ES-I3 (cell line): ENCODE results near the gene CELF2.
A peak's percentile ranks its signal among the peaks of the same experiment; 100 is the strongest.

ENCODE experiments used
- H3K36me3 ChIP-seq: 2 replicates; pipeline ENCODE4 v1.6.1; 2013; ENCODE audit warnings: mild to moderate bottlenecking, low read length, control low read depth, moderate library complexity; ENCODE audit not compliant: insufficient read depth
- H3K4me1 ChIP-seq: 2 replicates; pipeline ENCODE4 v1.6.1; 2013; ENCODE audit warnings: mild to moderate bottlenecking, control low read depth, low read length; ENCODE audit not compliant: insufficient read depth
- H3K9ac ChIP-seq: 2 replicates; pipeline ENCODE4 v1.6.1; 2013; ENCODE audit warnings: low read depth, mild to moderate bottlenecking, low read length, moderate library complexity
- H3K9me3 ChIP-seq: 2 replicates; pipeline ENCODE4 v1.6.1; 2013; ENCODE audit warnings: mild to moderate bottlenecking, low read length, moderate library complexity; ENCODE audit not compliant: control insufficient read depth, insufficient read depth

Gene CELF2

DNA sequence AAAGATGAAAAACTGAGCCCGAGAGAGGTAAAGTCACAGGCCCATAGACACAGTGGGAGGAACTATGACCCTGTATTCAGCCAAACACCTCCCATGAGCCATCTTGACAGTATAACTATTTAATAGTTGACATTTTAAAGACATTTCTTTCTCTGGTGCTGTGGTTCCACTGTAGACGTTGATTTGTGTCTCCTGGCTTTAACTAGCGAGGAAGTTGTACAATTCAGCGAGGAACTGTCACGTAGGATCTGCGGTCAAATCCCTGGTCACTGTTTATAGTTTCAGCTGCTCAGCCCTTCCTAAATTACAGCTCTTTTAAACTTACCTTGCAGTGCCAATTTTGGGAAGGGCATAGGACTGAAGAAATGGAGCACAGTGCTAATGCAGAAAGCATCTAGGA lies 7.1 kb upstream of the CELF2 start:
- H3K9me3 ChIP-seq = no peaks in the 10 kb centered on the region
- no peak overlapping the region for H3K9ac ChIP-seq
- H3K36me3 ChIP-seq = no peaks in the 10 kb centered on the region
- H3K4me1 ChIP-seq = peaks cover 25% of the 10 kb centered on the region

GRCh38 chr10:11011436-11011835 lies 6.2 kb upstream of the CELF2 start:
- H3K4me1 ChIP-seq = peaks cover 24% of the 10 kb centered on the region
- H3K9ac ChIP-seq = no peak overlapping the region
- H3K36me3 ChIP-seq = no peaks in the 10 kb centered on the region
- no peaks in the 10 kb centered on the region for H3K9me3 ChIP-seq

- no peaks in the 10 kb centered on the region for H3K36me3 ChIP-seq
- peaks cover 30% of the 10 kb centered on the region for H3K4me1 ChIP-seq
- no peaks in the 10 kb centered on the region for H3K9me3 ChIP-seq
- no peak overlapping the region for H3K9ac ChIP-seq
Observed at GRCh38 chr10:11011984-11012383, 5.7 kb upstream of the CELF2 start.

- Histone ChIP-seq H3K4me1 (peaks cover 31% of the 10 kb centered on the region), H3K9me3 (no peaks in the 10 kb centered on the region), H3K36me3 (no peaks in the 10 kb centered on the region), H3K9ac (no peak overlapping the region)
Observed at GRCh38 chr10:11012421-11013295, 5.0 kb upstream of the CELF2 start.

DNA sequence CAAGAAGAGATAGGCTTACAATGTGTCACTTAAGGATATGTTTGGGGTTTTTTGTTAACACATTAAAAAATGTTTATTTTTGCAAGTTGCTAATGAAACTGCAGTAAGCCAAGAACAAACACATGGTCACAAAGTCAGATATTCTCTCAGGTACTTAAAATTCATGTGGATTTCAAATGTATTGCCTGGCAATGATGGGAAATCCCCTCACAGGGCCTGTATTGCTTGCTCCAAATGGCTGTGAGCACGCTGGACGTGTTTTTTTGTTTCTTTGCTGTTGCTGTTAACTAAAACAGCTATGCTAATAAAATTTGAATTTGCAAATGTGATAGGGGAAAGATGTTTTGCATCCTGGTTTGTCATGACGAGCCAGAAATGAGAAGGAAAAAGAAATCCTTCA lies 3.8 kb upstream of the CELF2 start:
- no peak overlapping the region for H3K9ac ChIP-seq
- H3K36me3 ChIP-seq = no peaks in the 10 kb centered on the region
- H3K9me3 ChIP-seq = no peaks in the 10 kb centered on the region
- H3K4me1 ChIP-seq = peaks cover 31% of the 10 kb centered on the region

- no peaks in the 10 kb centered on the region for H3K36me3 ChIP-seq
- H3K9ac ChIP-seq = no peak overlapping the region
- H3K4me1 ChIP-seq = peaks cover 32% of the 10 kb centered on the region
- no peaks in the 10 kb centered on the region for H3K9me3 ChIP-seq
Observed at GRCh38 chr10:11014671-11015445, 2.8 kb upstream of the CELF2 start.

- no peaks in the 10 kb centered on the region for H3K9me3 ChIP-seq
- H3K36me3 ChIP-seq = no peaks in the 10 kb centered on the region
- peaks cover 37% of the 10 kb centered on the region for H3K4me1 ChIP-seq
- no peak overlapping the region for H3K9ac ChIP-seq
Observed at GRCh38 chr10:11015446-11015934, 2.2 kb upstream of the CELF2 start.

GRCh38 chr10:11017000-11017569 lies 587 bp upstream of the CELF2 start:
- no peaks in the 10 kb centered on the region for H3K9me3 ChIP-seq
- H3K4me1 ChIP-seq = peaks cover 39% of the 10 kb centered on the region
- H3K36me3 ChIP-seq = no peaks in the 10 kb centered on the region
- peak overlapping the region; percentile 70 for H3K9ac ChIP-seq

DNA sequence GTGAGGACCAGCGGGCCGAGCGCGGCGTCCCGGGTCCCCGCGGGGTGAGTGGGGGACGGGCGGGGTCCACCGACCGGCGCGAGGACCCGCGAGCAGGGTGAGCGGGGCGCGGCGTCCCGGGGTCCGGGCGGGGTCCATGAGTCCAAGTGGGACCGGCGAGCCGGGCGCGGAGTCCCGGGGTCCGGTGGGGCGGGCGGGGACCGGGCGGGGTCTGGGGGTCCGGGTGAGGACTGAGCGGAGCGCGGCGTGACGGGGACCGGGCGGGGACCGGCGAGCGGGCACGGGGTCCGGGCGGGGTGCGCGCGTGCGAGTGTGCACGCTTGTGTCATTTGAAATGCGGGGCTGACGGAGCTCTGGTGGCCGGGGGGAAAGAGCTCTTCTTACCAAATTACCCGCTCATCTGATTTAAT lies 765 bp downstream of the CELF2 start:
- Histone ChIP-seq H3K9me3 (no peaks in the 10 kb centered on the region), H3K9ac (peak overlapping the region; percentile 70), H3K4me1 (peaks cover 46% of the 10 kb centered on the region), H3K36me3 (no peaks in the 10 kb centered on the region)

- H3K4me1 ChIP-seq = peaks cover 43% of the 10 kb centered on the region
- H3K36me3 ChIP-seq = no peaks in the 10 kb centered on the region
- H3K9ac ChIP-seq = peak overlapping the region; percentile 70
- no peaks in the 10 kb centered on the region for H3K9me3 ChIP-seq
Observed at GRCh38 chr10:11018855-11019631, 1.4 kb downstream of the CELF2 start.

DNA sequence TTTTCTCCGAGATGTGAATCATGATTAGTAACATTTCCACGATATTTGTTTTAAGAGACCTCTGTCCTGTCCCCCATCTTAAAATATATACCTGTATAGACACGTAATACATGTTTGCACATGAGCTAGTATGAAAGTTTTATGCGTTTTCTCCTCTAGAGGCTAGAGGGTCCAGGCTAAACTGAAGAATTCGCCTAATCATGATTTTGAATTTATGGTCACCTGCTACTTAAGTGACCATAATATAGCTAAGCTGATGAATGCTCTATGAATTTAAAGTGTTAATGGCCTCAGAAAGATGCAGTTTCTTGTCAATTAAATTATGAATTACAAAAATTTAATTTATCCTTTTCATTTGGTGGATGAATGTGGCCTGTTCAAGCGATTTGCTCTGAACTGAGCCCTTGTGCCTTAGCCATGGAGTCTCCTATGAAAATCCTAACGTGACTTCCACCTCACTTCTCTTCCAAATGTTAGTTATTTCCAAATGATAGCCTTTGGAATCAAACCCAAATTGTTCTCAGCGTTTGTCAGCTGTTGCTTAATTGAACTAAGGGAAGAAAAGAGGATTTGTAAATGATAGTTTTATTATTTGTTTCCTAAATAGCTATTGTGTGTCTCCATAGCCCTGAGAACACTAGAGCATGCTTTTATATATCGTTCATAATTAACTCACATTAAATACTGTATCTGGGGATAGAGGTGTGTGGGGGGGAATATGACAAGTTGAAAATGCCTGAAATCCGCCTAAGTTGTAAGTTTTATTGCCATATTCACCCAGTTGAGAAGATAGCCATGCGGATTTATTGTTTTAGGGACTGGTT lies 2.3 kb downstream of the CELF2 start:
- H3K9me3 ChIP-seq = no peaks in the 10 kb centered on the region
- peaks cover 34% of the 10 kb centered on the region; the same call in 1 of the 2 replicates for H3K4me1 ChIP-seq
- H3K9ac ChIP-seq = peak overlapping the region; percentile 70; the same call in 1 of the 2 replicates
- no peaks in the 10 kb centered on the region for H3K36me3 ChIP-seq

DNA sequence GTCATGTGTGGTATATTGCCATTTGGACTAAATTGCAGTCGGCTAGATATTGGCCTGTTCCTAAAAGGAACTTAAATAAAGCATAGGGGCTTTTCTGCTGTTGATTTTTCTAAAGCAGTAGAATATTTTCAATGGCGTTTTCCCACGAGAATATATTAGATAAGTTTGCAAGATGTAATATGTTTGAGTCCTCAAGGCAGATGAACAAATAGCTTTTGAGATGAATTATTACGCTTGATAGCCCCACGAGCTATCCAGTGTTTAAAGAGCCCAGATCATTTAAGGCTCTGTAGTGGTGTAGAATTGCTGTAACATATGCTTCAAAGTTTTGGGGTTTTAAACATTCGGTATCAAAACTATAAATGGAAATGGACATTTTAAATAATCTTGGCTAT lies 2.9 kb downstream of the CELF2 start:
- no peaks in the 10 kb centered on the region for H3K9me3 ChIP-seq
- no peaks in the 10 kb centered on the region for H3K36me3 ChIP-seq
- H3K4me1 ChIP-seq = peaks cover 33% of the 10 kb centered on the region; the same call in 1 of the 2 replicates
- no peak overlapping the region for H3K9ac ChIP-seq

GRCh38 chr10:11022213-11022612 lies 4.5 kb downstream of the CELF2 start:
- no peaks in the 10 kb centered on the region for H3K36me3 ChIP-seq
- peaks cover 28% of the 10 kb centered on the region for H3K4me1 ChIP-seq
- no peaks in the 10 kb centered on the region for H3K9me3 ChIP-seq
- no peak overlapping the region for H3K9ac ChIP-seq
